NB4 (cell line): ENCODE data around the gene PCDHB13.

Experiments
- DNase-seq: peaks from one replicate; pipeline ENCODE4 v3.0.0; 2010; ENCODE audit warnings: low read depth
- H3K4me3 ChIP-seq: one replicate; pipeline ENCODE4 v1.5.1; 2011; ENCODE audit warnings: mild to moderate bottlenecking, low read depth, low read length, moderate library complexity
- CTCF ChIP-seq: IDR thresholded peaks from one replicate; pipeline ENCODE4 v1.5.1; 2012; ENCODE audit warnings: low read depth, low read length
- MAX ChIP-seq: IDR thresholded peaks from 2 replicates; pipeline ENCODE4 v1.6.1; 2011; ENCODE audit warnings: low read depth, low read length
- MYC ChIP-seq: IDR thresholded peaks from 2 replicates; pipeline ENCODE4 v1.6.1; 2011; ENCODE audit warnings: low read depth, low read length
- POLR2A ChIP-seq: IDR thresholded peaks from 2 replicates; pipeline ENCODE4 v1.6.1; 2011; ENCODE audit warnings: mild to moderate bottlenecking; ENCODE audit not compliant: insufficient read length; ENCODE audit errors: extremely low read depth

PCDHB13 gene

GRCh38 chr5:141258464-141258863 is 44.7 kb downstream of the PCDHB13 start:
- TF ChIP-seq CTCF: no peak
- TF ChIP-seq POLR2A: no peak
- TF ChIP-seq MAX: no peak
- TF ChIP-seq MYC: no peak
- no peak for DNase-seq
- no peak overlapping the region for H3K4me3 ChIP-seq

GRCh38 chr5:141258948-141259347 is 45.2 kb downstream of the PCDHB13 start:
- TF ChIP-seq MYC (no peak), MAX (no peak), POLR2A (no peak), CTCF (no peak)
- H3K4me3 ChIP-seq: no peak overlapping the region
- no peak for DNase-seq

GRCh38 chr5:141260458-141261237 is 46.9 kb downstream of the PCDHB13 start:
- peak; percentile 11 for DNase-seq
- TF ChIP-seq MAX: no peak

GRCh38 chr5:141261238-141261546 is 47.5 kb downstream of the PCDHB13 start:
- H3K4me3 ChIP-seq: no peak overlapping the region
- no peak for TF ChIP-seq CTCF
- no peak for TF ChIP-seq MAX
- TF ChIP-seq POLR2A: no peak
- no peak for TF ChIP-seq MYC
- no peak for DNase-seq

More at GRCh38 chr5:141260458-141261237, 46.9 kb downstream of the PCDHB13 start:
- no peak overlapping the region for H3K4me3 ChIP-seq
